Measurements from ENCODE around the gene EXD2.
"Not testable (repeated sequence)": the region's sequence is repeated elsewhere in the genome, so short reads cannot be mapped to it uniquely, and the experiment has no call there.

Gene EXD2

DNA sequence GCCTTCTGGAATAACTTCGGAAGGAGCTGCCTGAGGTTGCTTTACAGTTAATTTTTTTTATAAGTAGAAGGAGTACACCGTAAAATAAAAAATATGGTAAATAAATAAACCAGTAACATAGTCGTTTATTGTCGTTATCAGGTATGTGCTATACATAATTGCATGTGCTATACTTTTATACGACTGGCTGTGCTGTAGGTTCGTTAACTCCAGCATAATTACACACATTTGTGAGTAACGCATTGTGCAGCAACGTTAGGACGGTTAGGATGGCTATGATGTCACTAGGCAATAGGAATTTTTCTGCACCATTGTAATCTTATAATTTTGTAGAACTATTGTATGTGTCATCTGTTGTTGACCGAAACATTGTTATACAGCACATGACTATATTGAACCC is 8.5 kb downstream of the EXD2 start:
- no peak for DNase-seq (ENCODE audit: low read depth in 2 of 2)

DNA sequence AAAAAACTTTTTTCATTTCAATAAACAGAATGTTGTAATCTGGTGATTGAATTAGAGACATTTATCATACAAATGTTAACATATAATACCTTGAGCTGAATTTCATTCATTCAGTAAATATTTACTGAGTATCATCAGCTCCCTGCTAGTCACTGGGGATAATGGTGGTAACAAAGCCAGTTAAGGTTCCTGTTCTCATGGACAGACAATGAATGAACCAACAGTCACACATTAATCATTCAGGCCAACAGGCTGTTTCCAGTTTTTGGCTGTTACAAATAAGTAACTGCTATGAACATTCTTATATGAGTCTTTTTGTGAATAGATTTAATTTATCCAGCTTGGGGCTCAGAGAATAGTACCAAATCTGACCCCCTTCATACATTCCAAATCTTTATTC is 13.5 kb downstream of the EXD2 start:
- no peak for DNase-seq (ENCODE audit: low read depth in 2 of 2)

DNA sequence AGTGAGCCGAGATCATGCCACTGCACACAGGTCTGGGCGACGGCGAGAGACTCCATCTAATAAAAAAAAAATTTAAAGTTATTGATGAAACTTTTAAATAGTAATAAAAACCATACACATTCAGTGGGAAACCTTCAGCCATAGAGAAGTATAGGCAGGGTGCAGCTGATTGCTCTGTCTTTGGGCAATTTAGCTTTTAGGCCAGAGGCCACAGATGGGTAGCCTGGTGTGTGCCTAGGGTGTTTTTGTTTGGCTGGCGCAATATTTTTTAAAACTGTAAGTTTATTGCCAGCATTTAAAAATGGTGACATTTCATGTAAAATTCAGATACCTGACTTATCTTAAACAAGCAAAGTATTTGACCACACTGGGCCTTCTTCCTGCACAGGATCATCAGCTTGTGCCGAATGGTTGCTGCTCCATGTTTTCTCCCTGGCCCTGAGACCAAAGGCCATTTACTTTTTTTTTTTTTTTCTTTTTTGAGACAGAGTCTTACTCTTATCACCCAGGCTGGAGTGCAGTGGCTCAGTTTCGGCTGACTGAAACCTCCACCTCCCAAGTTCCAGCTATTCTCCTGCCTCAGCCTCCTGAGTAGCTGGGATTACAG is 16.2 kb downstream of the EXD2 start:
- DNase-seq (ENCODE audit: low read depth in 2 of 2) = no peak

DNA sequence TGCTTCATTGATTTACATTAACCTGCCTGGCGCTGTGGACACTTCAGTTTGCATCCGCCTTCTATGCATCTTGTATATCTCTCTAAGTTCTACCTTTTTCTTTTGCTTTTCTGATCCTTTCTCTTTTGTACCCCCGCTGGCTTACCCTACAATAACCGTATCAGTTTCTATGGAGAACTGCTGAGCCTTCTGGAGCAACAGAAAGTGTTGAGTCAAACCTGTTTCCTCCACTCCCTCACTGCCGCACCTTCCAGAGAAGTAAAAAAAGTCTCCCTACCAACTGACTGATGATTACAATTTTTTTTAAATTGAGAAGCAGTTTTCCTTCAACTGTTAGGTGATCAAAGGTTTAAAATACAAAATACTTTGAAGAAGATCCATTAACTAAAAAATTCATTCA is 17.4 kb downstream of the EXD2 start:
- no peak for DNase-seq (ENCODE audit: low read depth in 2 of 2)

DNA sequence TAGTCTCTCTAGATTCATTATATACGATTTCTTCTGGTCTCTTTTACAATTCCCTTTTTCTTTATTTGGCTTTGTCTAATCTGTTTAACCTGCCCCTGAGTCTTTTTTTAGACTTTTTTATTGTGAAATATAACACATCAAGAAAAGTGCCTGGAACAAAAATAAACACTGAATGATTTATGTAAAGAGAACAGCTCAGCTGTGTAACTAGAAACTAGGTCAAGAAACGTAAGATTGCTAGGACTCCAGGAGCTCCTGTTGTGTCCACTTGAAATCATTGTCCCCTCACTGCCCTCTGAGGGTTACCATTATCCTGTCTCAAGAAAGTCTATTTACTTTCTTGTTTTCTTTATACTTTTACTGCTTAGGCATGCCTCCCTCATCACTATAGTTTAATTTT is 23.1 kb downstream of the EXD2 start:
- no peak for DNase-seq (ENCODE audit: low read depth in 2 of 2)

DNA sequence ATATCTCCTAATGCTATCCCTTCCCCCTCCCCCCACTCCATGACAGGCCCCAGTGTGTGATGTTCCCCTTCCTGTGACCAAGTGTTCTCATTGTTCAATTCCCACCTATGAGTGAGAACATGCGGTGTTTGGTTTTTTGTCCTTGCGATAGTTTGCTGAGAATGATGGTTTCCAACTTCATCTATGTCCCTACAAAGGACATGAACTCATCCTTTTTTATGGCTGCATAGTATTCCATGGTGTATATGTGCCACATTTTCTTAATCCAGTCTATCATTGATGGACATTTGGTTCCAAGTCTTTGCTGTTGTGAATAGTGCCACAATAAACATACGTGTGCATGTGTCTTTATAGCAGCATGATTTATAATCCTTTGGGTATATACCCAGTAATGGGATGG is 26.4 kb downstream of the EXD2 start:
- DNase-seq (ENCODE audit: low read depth in 2 of 2) = not testable (repeated sequence)

DNA sequence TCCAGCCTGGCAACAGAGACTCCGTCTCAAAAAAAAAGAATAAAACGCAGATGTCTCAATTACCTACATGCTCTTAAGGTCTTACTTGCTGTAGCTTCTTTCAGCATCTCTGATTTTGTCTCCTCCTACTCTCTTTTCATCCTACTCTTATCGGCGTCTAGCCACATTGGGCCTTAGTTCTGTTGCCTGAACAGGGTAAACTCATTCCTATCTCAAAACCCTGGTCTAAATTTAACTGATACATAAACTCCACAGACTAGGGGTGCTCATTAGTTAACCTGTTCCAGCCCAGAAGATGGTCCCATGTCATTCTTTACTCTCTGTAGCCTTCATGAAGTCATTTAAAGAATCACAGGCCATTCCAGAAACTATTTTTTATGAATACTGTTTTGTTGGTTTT is 33.6 kb downstream of the EXD2 start:
- no peak for DNase-seq (ENCODE audit: low read depth in 2 of 2)

DNA sequence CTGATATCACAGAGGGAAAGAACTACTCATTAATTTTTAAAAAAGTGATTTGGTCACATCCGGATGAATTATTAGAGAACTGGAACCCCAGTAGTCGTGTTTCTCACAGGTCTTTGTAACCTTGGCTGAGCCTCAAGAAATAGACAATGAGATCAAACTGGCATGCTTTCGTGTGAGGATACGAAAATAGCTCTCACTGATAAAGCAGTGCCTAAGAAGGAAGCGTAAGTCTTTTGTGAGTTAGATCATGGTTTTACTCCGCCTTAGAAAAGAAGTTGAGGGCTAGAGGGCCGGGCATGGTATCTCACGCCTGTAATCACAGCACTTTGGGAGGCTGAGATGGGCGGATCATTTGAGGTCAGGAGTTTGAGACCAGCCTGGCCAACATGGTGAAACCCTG is 34.9 kb downstream of the EXD2 start:
- DNase-seq (ENCODE audit: low read depth in 2 of 2) = no peak

DNA sequence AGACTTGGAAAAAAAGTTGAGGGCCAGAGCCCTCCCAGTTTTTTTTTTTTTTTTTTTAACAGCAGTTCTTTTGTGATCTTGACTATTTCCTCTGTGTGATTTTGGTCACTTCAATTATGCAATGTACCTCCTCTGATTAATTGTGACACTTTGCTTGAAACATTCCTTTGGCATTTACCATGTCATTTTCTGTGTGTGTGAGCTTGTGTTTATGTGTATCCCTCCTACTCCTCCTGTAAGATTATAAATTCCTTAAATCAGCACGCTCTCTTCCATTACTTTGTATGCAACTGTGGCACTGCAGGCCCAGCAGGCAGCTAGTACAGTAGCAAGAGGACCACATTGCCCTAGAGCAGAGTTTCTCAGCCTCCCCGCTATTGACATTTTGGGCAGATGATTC is 35.4 kb downstream of the EXD2 start:
- DNase-seq (ENCODE audit: low read depth in 2 of 2) = no peak

DNA sequence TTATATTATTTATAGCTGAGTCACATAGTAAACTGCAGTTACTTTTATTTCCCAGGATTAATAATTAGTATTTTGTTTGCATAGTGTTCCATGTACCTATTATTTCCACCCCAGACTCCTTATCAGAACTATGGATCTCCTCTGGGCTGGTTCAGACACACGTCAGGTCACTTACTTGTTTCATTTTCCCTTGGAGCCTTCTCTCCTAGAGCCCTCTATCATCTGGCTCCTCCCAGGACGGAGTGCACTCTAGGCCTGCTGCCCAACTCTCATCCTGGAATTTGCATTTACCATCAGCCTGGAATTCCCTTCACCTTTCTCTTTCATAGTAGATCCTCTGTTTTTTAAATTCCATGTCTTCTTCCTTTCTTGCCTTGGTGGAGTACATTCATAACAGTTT is 40.2 kb downstream of the EXD2 start:
- no peak for DNase-seq (ENCODE audit: low read depth in 2 of 2)

DNA sequence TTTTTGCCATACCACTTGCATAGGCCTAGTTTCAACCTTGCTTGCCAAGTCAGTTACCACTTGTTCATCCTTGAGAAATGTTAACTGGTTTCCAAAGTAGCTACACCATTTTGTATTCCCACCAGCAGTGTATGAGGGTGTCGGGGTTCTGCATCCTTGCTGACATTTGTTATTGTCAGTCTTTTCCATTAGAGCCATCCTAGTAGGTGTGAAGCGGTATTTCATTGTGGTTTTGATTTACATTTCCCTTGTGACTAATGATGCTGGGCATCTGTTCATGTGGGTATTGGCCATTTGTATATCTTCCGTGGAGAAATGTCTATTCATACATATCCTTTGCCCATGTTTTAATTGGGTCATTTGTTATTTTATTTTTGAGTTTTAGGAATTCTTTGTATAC is 41.1 kb downstream of the EXD2 start:
- no peak for DNase-seq (ENCODE audit: low read depth in 2 of 2)

DNA sequence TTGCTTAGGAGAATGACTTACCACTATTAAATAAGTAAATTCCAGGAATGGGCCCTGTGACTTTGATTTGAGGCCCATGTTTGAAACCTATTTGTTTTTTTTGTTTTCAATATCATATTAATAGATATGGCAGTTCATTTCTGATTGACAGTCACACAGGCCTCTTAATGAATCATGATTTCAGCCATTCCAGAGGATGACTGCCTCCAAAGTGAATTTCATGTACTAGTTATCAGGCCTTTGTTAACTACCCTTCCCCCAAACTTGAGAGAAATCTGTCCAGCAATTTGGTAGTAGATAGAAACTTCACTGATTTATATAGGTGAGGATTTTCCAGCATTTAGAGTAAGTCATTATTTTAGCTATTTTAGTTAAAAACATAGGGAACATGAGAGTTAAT is 42.8 kb downstream of the EXD2 start:
- DNase-seq (ENCODE audit: low read depth in 2 of 2) = no peak

DNA sequence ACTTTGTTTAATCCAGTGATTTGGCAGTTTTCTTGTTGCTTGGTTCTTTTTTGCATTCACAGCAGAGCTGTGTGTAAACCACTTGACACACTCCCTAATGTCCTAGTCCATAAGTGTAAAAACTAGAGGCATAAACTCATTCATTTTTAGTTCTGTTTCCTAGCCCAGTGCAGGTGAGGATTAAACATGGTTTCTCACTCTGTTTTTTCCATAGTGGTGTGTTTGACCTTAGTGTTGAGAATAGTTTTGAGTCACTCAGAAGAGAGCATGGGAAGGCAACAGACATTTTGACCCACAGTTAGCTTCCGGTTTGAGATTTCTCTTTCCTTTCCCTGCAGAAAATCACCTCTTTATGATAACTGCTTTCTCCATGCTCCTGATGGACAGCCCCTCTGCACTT is 44.4 kb downstream of the EXD2 start:
- no peak for DNase-seq (ENCODE audit: low read depth in 2 of 2)

DNA sequence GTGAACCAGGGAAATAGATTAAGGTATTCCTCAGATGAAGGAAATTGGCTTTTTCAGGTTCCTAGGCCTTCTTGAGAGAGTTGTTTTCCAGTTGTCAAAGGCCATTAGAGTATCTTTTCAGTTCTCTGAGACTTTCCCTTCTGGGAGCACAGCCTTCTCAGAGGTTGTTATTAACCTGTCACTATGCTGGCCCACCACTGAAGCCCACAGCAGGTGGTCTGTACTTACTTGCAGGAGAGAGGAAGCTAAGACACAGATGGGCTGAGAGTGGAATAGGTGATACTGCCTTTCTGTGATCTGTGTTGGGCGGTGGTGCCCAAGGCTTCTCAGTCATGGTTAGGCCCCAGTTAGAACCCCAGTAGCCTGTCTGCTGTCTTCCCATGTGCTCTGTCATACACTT is 45.8 kb downstream of the EXD2 start:
- DNase-seq (ENCODE audit: low read depth in 2 of 2) = no peak

DNA sequence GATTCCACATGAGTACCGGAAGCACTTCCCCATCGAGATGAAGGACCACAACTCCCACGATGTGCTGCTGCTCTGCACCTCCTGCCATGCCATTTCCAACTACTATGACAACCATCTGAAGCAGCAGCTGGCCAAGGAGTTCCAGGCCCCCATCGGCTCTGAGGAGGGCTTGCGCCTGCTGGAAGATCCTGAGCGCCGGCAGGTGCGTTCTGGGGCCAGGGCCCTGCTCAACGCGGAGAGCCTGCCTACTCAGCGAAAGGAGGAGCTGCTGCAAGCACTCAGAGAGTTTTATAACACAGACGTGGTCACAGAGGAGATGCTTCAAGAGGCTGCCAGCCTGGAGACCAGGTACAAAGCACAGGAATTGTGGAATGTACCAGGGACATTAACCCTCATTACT is 46.3 kb downstream of the EXD2 start:
- no peak for DNase-seq (ENCODE audit: low read depth in 2 of 2)

DNA sequence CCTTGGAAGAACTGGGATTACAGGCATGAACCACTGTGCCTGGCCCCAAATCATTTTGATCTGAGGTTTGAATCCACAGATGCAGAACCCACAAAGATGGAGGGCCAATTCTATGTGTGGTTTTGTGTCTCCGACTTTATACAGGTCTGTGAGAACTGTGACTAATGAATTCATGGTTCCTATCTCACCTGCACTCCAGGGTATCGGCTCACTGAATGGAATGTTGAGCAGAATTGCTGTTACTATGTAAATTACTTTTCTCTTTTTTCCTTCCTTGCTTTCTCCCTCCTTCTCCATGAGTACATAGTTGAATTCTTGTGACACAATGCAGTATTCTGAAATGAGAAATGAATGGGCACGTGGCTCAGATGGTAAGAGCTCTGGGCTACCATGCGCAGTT is 47.6 kb downstream of the EXD2 start:
- DNase-seq (ENCODE audit: low read depth in 2 of 2) = no peak

DNA sequence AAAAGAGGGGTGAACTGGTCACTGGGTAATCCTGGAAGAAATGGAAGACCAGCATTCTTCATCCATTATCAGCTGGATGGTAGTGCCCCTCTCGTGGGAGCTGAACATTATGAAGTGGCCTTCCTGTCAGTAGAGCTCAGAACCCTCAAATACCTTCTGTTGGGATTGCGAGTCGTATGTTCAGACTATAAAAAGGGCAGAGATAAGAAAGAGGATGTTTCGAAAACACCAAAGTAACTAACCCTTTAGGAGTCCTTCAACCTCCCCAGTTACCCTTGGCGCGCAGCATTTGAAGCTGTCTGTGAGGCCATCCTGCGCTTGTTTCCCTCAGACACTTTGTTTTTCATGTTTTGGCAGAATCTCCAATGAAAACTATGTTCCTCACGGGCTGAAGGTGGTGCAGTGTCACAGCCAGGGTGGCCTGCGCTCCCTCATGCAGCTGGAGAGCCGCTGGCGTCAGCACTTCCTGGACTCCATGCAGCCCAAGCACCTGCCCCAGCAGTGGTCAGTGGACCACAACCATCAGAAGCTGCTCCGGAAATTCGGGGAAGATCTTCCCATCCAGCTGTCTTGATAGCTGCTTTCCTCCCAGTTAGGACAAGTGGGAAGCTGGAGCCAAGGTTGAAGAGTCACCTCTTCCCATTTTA is 49.4 kb downstream of the EXD2 start:
- DNase-seq (ENCODE audit: low read depth in 2 of 2) = no peak

DNA sequence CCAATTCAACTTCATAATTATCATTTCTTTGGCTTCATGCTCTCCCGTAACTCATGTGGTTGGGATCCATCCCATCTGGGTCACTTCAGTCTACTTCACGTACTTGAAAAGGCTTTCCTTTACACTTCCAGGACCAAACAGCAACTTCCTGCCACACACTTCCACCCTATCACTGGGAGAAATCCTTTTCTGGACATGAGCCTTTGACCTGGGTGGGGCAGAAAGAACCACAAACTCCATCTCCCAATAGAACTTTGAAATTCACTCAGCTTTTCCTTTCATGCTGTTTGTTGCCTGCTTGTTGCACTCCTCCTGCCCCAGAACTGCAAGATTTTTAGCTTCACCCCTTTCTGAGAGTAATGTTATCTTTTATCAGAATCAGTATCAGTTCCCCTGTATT is 50.3 kb downstream of the EXD2 start:
- DNase-seq (ENCODE audit: low read depth in 2 of 2) = no peak

DNA sequence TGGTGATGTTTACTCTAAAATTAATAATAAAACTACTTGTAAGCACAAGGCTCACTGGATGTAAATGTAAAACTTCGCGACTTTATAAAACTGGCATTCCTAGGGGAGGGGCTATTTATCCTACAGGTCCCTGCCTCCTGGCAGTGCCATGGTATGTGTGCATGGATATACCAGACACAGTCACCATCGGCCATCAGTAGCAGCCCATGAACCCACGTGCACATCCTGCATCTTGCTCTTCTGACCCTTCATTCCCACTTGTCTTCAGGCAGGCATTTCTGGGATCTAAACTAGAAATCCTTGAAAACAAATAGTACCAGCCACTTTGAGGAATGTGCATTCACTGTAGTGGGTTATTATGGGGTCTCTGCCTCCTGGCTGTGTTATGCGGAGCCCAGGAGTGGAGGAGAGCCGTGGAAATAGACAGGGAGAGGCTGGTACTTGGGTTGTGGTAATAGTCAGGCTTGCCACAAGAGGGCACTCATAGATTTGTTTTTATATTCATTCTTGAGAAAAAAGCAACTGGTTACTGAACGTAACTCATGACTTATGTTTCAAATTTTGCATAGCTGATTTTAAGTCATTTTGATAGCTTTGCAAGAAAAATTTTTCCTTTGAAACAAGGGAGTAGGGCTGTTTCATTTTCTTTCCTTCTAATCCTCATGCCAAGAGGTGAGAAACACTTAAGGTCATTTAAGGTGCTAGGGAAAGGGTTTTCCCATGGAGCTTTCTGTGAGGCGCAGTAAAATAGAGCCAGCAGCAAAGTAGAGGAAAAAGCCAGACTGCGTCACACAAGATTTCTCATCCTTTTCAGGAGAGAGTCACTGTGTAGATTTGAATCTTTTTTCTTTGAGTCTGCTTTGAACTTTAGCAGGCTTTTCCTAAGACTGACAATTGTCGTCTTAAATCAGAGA is 51.3 kb downstream of the EXD2 start:
- DNase-seq (ENCODE audit: low read depth in 2 of 2) = no peak

DNA sequence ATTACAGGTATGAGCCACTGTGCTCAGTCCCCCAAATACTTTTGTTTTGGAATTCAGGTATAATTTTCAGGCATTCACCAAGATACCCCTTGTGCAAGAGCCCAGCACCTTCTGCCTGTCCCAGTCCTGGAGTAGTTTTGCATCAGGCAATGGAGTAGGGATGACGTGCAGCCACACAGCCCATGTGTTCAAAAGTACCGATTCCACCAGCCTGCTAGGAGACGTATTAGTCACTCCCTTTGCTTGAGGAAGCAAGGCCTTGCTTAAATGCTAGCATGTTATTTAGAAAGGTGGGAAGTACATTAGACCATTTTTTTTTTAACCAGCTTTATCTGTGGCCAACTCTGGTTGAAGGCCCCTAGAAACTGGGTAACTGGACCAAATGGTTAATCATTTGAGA is 53.6 kb downstream of the EXD2 start:
- DNase-seq (ENCODE audit: low read depth in 2 of 2) = no peak

DNA sequence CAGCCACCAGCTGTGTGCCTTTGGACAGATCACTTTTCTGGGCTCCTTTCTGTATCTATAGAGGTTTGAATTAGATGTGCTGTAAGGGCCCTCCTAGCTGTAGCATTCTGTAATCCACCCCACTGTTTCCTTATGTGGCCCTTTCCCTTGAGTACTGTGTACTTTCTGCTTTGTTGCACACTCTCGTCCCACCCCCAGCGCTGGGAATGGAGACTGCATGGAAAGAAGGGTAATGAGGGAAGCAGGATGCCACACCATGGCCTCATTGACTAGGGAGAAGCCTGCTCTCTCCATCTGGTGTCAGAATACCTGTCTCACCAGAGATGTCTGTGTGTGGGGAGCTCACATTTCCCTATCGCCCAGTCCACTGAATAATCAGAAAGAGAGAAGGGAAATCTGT is 55.0 kb downstream of the EXD2 start:
- no peak for DNase-seq (ENCODE audit: low read depth in 2 of 2)

DNA sequence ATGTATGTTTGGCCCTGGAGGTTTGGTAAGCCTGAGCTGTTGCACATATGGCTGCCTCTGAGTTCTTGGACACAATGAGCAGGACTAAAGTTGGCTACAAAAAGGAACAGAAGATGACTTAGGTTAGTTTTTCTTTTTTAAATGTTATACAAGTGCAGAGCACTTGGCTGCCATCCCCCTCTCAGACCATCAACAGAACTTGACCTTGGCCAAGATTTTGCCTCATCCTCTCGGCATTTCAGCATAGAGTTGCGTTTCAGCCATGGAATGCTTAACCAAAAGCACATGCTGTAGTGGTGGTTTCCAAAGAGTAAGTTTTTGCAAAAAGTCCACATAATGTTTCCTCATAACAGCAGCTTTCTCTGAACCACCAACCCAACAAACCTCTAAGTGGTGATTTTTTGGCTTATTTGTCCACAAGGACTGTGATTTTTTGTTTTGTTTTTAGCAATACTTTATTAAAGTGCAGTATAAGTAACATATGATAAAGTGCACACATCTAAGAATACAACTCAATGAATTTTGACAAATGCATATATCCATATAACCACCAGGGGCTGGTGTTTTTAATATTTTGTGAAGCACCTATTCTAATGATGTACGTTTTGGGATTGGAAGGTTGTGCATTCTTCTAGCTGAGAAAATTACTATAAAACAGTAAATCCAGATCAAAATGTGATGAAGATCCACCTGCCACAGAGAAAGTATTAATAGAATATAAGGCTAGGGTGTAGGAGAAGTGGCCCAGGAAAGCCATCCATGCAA is 56.6 kb downstream of the EXD2 start:
- DNase-seq (ENCODE audit: low read depth in 2 of 2) = no peak

All from stimulated activated CD8-positive, alpha-beta memory T cell treated with anti-CD3 and anti-CD28 coated beads, Interleukin-15, amount 100 ng/mL, for 48 hours (primary cell).